ENCODE data around the gene MCF2L. TPM values are rescaled to one million over a fixed set of nuclear protein-coding genes. Genes with fewer than 3 reads are reported as not detected.

The MCF2L gene
- polyA plus RNA-seq, 1 donor: 30.9 TPM

DNA sequence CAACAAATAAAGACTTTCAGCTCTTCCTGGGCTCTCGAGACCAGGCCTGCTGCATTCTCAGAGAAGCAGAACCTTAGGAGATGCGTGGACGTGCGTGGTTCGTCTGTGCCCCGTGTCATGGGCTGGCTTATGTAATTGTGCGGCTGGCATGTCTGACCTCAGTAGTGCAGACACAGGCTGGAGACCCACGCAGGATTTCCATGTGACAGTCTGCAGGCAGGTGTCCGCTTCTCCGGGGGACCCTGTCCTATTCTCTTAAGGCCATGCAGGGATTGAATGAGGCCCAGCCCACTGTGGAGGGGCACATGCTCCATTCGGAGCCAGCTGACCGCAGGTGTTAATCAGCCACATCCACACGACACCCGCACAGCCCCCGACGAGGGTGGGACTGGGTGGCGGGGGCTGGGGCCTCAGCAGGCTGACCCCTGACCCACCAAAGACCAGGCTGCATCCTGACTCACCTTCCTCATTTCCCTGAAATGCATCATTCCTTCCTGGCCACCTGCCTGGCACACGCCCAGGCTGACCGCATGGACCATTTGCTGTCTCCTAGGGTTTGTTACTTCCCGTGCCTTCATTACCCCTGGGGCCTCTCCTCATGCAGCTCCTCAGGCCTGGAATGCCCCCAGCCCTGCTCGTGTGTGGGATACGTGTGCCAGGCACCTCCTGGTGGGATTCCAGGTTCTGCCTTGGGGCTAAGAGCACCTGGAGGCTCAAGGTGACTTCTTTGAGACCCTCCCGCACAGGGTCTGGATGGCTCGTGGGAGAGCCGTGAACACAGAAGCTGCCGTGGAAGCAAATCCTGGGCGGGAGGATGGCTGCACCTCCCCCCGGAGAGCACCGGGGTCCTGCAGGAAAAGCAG is 10.7 kb upstream of the MCF2L start:
- no peak overlapping the region for H3K4me3 ChIP-seq (ENCODE audit: low read length)
- DNase-seq: no peak
- H3K27me3 ChIP-seq (ENCODE audit: control insufficient read depth, insufficient read depth, low read length): no peaks in the 10 kb centered on the region
- H3K27ac ChIP-seq (ENCODE audit: low read length): no peak overlapping the region
- H3K9me3 ChIP-seq (ENCODE audit: control insufficient read depth, low read depth, low read length): no peaks in the 10 kb centered on the region
- no peaks in the 10 kb centered on the region for H3K4me1 ChIP-seq (ENCODE audit: control insufficient read depth, insufficient read depth, low read length)
- WGBS (ENCODE audit: insufficient coverage, low lambda C conversion rate): no CpG with 5 or more reads among the region's 29 CpGs
- H3K36me3 ChIP-seq (ENCODE audit: control insufficient read depth, insufficient read depth, low read length): no peaks in the 10 kb centered on the region

DNA sequence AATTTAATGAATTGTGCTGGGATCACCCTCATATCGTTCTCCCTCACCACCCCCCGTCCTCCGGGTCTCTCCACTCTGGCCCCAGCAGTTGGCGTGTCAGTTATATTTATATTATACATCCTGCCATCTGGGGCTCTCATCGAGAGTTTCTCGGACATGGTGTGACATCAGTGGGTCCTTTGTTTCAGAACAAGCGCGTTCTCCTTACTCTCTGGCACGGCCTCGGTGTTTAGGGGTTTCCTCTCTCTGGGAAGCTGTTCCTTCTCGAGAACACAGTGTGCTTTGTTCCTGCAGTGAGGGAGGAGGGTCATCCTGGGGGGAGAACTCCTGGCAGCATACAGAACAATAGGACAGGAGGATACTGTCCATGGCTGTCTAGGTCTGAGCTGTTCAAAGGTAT is 9.8 kb upstream of the MCF2L start:
- no peaks in the 10 kb centered on the region for H3K9me3 ChIP-seq (ENCODE audit: control insufficient read depth, low read depth, low read length)
- no peak overlapping the region for H3K27ac ChIP-seq (ENCODE audit: low read length)
- no peaks in the 10 kb centered on the region for H3K4me1 ChIP-seq (ENCODE audit: control insufficient read depth, insufficient read depth, low read length)
- no peaks in the 10 kb centered on the region for H3K27me3 ChIP-seq (ENCODE audit: control insufficient read depth, insufficient read depth, low read length)
- H3K4me3 ChIP-seq (ENCODE audit: low read length): no peak overlapping the region
- DNase-seq: peak in 1 of 2 donors; percentile 31
- H3K36me3 ChIP-seq (ENCODE audit: control insufficient read depth, insufficient read depth, low read length): no peaks in the 10 kb centered on the region
- WGBS (ENCODE audit: insufficient coverage, low lambda C conversion rate): no CpG with 5 or more reads among the region's 11 CpGs

DNA sequence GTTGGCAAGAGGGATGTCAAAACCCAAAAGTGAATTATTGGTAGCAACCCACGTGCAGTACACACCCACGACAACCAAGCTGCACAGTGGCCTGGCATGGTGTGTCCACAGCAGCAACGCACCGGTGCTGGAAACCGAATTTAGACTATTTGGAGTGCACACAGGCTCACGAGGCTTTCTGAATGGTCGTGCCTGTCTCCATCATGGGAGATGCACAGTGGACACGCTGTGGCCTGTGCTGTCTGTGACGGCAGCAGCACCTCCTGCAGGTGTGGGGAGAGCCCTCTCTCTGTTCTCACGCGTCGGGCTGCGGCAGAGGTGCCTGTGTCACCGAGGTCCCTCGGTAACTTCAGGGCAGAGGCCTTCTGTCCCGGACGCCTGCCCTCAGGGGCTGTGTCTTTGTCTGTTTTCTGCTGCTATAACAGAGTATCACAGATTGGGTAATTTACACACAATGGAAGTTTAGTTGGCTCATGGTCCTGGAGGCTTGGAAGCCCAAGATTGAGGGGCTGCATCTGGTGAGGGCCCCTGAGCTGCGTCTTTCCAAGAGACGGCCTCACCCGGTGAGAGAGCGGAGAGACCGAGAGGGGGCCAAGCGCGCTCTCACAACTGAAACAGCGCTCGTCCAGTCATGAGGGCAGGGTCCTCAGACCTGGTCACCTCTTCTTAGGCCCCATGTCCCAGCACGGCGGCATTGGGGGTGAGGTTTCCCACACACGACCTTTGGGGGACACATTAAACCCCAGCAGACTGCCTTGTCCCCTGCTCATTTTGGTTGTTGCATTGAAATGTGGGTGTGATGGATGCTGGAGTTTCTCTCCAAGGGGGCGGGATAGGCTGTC is 9.1 kb upstream of the MCF2L start:
- Histone ChIP-seq H3K9me3 (ENCODE audit: control insufficient read depth, low read depth, low read length) (no peaks in the 10 kb centered on the region), H3K4me3 (ENCODE audit: low read length) (no peak overlapping the region), H3K4me1 (ENCODE audit: control insufficient read depth, insufficient read depth, low read length) (no peaks in the 10 kb centered on the region), H3K27ac (ENCODE audit: low read length) (no peak overlapping the region), H3K27me3 (ENCODE audit: control insufficient read depth, insufficient read depth, low read length) (no peaks in the 10 kb centered on the region), H3K36me3 (ENCODE audit: control insufficient read depth, insufficient read depth, low read length) (no peaks in the 10 kb centered on the region)
- DNase-seq: no peak
- no CpG with 5 or more reads among the region's 30 CpGs for WGBS (ENCODE audit: insufficient coverage, low lambda C conversion rate)

DNA sequence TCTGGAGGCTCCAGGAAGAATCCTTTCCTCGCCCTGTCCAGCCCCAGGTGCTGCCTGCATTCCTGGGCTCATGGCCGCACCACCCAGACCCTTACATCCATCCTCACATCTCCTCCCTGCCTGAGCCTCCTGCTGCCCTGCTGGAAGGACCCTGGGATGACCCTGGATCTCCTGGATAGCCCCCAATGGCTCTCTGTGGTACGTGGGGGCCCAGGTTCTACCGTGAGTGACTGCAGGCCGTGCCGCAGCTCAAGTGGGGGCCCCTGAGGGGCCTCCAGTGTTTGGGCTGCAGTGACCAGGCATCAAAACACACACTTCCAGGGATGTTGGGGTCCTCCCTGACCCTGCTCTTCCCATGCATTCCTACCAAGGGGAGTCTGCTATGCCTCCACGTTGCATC is 8.3 kb upstream of the MCF2L start:
- no CpG with 5 or more reads among the region's 7 CpGs for WGBS (ENCODE audit: insufficient coverage, low lambda C conversion rate)
- no peaks in the 10 kb centered on the region for H3K9me3 ChIP-seq (ENCODE audit: control insufficient read depth, low read depth, low read length)
- no peaks in the 10 kb centered on the region for H3K27me3 ChIP-seq (ENCODE audit: control insufficient read depth, insufficient read depth, low read length)
- no peak overlapping the region for H3K27ac ChIP-seq (ENCODE audit: low read length)
- no peak for DNase-seq
- H3K4me3 ChIP-seq (ENCODE audit: low read length): no peak overlapping the region
- H3K4me1 ChIP-seq (ENCODE audit: control insufficient read depth, insufficient read depth, low read length): no peaks in the 10 kb centered on the region
- no peaks in the 10 kb centered on the region for H3K36me3 ChIP-seq (ENCODE audit: control insufficient read depth, insufficient read depth, low read length)

DNA sequence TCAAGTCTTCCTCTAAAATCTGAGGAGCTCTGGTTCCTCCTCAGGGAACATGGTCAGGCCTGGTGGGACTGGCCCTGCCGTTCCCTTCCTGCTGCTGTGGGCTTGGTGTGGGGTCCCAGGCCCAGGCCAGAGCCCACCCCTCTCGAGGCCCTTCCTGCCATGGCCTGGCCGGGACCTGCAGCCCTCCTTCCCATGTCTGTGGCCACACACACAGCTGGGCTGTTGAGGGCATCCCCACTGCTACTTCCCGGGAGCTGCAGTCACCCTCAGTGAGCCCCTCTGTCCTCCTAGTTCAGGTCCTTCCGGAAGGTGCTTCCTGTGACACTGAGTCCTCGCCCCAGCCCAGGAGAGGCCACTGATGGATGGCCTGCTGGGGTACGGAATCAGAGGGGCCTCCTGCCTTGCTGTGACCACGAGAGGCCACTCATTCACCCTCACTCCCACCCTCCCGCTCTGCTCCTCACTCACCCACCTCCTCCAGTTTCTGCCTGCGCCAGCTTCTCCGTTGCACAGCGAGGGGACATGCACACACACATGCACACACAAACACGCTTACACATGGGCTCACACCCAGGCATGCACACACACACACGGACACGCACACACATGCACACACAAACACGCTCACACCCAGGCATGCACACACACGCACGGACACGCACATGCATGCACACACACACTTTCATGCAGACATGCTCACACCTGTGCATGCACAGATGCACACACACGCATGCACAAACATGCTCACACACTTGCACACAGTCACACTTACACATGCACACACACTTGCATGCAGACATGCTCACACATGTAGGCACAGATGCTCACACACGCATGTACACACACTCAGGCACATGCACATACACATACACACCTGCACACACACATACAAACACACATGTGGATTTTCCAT is 7.3 kb upstream of the MCF2L start:
- no CpG with 5 or more reads among the region's 21 CpGs for WGBS (ENCODE audit: insufficient coverage, low lambda C conversion rate)

DNA sequence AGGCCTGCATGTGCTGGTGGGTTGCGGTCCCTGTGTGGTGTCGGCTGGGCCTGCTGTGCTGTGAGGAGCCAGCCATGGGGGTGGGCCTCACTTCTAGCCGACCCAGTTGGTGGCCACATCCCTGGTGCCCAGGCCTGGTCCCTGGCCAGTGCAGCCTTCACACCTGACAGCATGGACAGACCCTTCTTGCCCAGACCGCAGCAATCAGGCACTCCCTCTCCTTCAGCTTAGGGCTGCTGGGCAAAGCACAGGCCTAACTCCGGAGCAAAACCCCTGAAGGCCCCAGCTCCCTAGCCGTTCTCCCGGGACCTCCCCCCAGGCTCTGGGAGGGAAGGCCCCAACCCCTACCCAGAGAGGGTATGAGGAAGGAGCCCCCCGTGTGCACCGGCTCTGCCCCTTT is 6.6 kb upstream of the MCF2L start:
- WGBS (ENCODE audit: insufficient coverage, low lambda C conversion rate): no CpG with 5 or more reads among the region's 9 CpGs
- H3K36me3 ChIP-seq (ENCODE audit: control insufficient read depth, insufficient read depth, low read length): no peaks in the 10 kb centered on the region
- DNase-seq: no peak
- H3K9me3 ChIP-seq (ENCODE audit: control insufficient read depth, low read depth, low read length): no peaks in the 10 kb centered on the region
- H3K27ac ChIP-seq (ENCODE audit: low read length): no peak overlapping the region
- no peaks in the 10 kb centered on the region for H3K27me3 ChIP-seq (ENCODE audit: control insufficient read depth, insufficient read depth, low read length)
- no peaks in the 10 kb centered on the region for H3K4me1 ChIP-seq (ENCODE audit: control insufficient read depth, insufficient read depth, low read length)
- no peak overlapping the region for H3K4me3 ChIP-seq (ENCODE audit: low read length)

More for the DNA sequence above, 7.3 kb upstream of the MCF2L start:
- no peak overlapping the region for H3K4me3 ChIP-seq (ENCODE audit: low read length)
- no peaks in the 10 kb centered on the region for H3K4me1 ChIP-seq (ENCODE audit: control insufficient read depth, insufficient read depth, low read length)
- no peak overlapping the region for H3K27ac ChIP-seq (ENCODE audit: low read length)
- no peaks in the 10 kb centered on the region for H3K36me3 ChIP-seq (ENCODE audit: control insufficient read depth, insufficient read depth, low read length)
- DNase-seq: no peak
- no peaks in the 10 kb centered on the region for H3K27me3 ChIP-seq (ENCODE audit: control insufficient read depth, insufficient read depth, low read length)
- no peaks in the 10 kb centered on the region for H3K9me3 ChIP-seq (ENCODE audit: control insufficient read depth, low read depth, low read length)

DNA sequence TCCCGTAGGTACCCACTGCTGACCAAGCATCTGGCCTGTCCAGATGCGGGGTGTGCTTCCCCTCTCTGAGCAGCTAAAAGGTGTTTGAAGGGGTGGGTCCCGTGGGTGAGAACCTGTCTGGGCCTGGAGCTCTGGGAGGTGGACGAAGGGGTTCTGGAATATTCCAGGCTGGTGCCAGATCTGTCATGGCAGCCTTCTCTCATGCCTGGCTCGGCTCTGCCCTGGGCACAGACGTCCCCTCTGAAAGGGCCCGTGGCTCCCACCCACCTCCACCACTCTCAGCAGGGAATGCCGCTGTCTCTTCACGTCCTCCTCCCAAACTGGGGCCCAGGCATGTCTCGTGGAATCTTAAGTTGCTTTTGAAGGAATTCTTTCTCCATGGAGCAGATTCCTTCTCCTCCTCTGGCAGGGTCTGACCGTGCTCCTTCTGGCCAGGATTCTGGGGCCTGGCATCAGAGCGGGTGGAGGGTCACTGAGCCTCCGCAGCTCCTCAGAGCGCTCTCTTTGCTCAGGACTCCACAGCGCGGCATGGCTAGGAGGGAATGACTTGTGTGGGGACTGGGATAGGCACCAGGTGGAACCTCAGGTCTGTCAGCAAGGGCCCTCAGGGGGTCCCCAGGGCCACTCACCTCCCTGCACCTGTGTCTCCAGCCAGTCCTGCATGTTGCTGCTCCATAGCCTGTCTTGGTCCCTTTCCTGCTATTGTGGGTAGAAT is 5.9 kb upstream of the MCF2L start:
- no CpG with 5 or more reads among the region's 16 CpGs for WGBS (ENCODE audit: insufficient coverage, low lambda C conversion rate)
- no peak overlapping the region for H3K27ac ChIP-seq (ENCODE audit: low read length)
- DNase-seq: no peak

DNA sequence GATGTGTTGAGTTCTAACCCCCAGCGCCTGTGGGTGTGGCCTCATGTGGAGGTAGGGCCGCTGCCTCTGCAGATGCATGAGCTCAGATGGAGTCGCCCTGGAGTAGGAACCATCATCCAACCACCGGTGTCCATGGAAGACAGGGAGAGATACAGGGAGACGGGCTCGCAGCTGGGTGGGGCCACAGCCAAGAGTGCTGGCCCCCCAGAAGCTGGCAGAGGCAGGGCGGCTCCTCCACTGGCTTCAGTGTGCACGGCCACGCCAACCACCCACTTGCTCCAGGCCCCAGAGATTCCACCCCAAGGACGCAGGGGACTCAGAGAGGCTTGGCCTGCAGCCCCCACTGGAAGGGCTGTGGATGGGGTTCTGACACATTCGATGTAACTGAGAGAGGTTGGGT is 5.4 kb upstream of the MCF2L start:
- Histone ChIP-seq H3K4me3 (ENCODE audit: low read length) (no peak overlapping the region), H3K9me3 (ENCODE audit: control insufficient read depth, low read depth, low read length) (no peaks in the 10 kb centered on the region), H3K27ac (ENCODE audit: low read length) (no peak overlapping the region), H3K4me1 (ENCODE audit: control insufficient read depth, insufficient read depth, low read length) (no peaks in the 10 kb centered on the region), H3K27me3 (ENCODE audit: control insufficient read depth, insufficient read depth, low read length) (no peaks in the 10 kb centered on the region), H3K36me3 (ENCODE audit: control insufficient read depth, insufficient read depth, low read length) (no peaks in the 10 kb centered on the region)
- WGBS (ENCODE audit: insufficient coverage, low lambda C conversion rate): no CpG with 5 or more reads among the region's 11 CpGs
- DNase-seq: no peak

More for the DNA sequence above, 5.9 kb upstream of the MCF2L start:
- Histone ChIP-seq H3K36me3 (ENCODE audit: control insufficient read depth, insufficient read depth, low read length) (no peaks in the 10 kb centered on the region), H3K4me3 (ENCODE audit: low read length) (no peak overlapping the region), H3K4me1 (ENCODE audit: control insufficient read depth, insufficient read depth, low read length) (no peaks in the 10 kb centered on the region), H3K27me3 (ENCODE audit: control insufficient read depth, insufficient read depth, low read length) (no peaks in the 10 kb centered on the region), H3K9me3 (ENCODE audit: control insufficient read depth, low read depth, low read length) (no peaks in the 10 kb centered on the region)

DNA sequence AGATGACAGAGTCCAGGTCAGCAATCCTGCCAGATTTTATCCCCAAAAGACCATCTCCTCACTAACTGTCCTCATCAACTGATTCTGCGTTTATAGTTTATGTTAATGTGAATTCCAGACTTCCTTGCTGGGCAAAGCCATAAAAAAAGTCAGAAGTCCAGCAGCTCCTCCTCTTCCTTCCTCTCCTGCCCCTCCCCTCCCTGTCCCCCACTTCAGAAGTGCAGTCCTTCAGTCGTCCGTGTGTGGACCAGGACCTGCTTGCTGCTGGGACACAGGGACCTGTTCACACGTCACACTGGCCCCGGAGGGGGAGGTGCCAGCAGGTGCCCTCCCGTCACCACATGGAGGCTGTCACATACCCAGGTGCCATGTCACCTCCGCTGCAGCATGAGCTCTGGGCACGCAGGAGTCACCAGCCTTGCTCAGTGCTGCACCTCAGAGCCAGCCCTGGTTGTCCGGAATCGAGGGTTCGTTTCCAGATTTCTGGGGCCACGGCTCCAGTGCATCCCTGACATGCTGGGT is 4.0 kb upstream of the MCF2L start:
- Histone ChIP-seq H3K27ac (ENCODE audit: low read length) (no peak overlapping the region), H3K27me3 (ENCODE audit: control insufficient read depth, insufficient read depth, low read length) (no peaks in the 10 kb centered on the region), H3K9me3 (ENCODE audit: control insufficient read depth, low read depth, low read length) (no peaks in the 10 kb centered on the region)

More for the DNA sequence above, 4.0 kb upstream of the MCF2L start:
- H3K4me3 ChIP-seq (ENCODE audit: low read length): no peak overlapping the region
- no peaks in the 10 kb centered on the region for H3K4me1 ChIP-seq (ENCODE audit: control insufficient read depth, insufficient read depth, low read length)
- no CpG with 5 or more reads among the region's 12 CpGs for WGBS (ENCODE audit: insufficient coverage, low lambda C conversion rate)
- no peak for DNase-seq
- no peaks in the 10 kb centered on the region for H3K36me3 ChIP-seq (ENCODE audit: control insufficient read depth, insufficient read depth, low read length)

Data from large intestine (tissue), 3 donors.